Measurements from ENCODE around the gene MCTP1. TPM values are rescaled to one million over a fixed set of nuclear protein-coding genes. Genes with fewer than 3 reads are reported as not detected.

Gene MCTP1
- total and polyA plus RNA-seq, 10 of the 15 experiments (the other 5 are each of a cell fraction or from before 2014, with no cell fraction given) = 12.6 to 45.9 (median 18.8) TPM

- TF ChIP-seq RFX5 (IDR thresholded peaks at IDR 0.05; ENCODE audit: low read depth, low read length) (no peak), CBX3 (IDR thresholded peaks at IDR 0.05; ENCODE audit: borderline replicate concordance, low read depth) (no peak), POLR2A (IDR thresholded peaks at IDR 0.05; ENCODE audit: low read depth, low read length) (no peak), E2F4 (IDR thresholded peaks at IDR 0.05; ENCODE audit: low read depth, low read length) (no peak), IRF5 (IDR thresholded peaks at IDR 0.05; ENCODE audit: borderline replicate concordance) (no peak), NBN (IDR thresholded peaks at IDR 0.05) (no peak), MYC (IDR thresholded peaks at IDR 0.05; ENCODE audit: insufficient read depth, insufficient read length, insufficient replicate concordance, low read length, severe bottlenecking) (no peak), SIX5 (IDR thresholded peaks at IDR 0.05; ENCODE audit: low read depth, low read length, severe bottlenecking) (no peak), KAT2A (conservative IDR thresholded peaks at IDR 0.05; ENCODE audit: control insufficient read depth, low read depth, low read length) (no peak), ZNF622 (IDR thresholded peaks at IDR 0.05) (no peak), MEF2B (IDR thresholded peaks at IDR 0.05; ENCODE audit: partially characterized antibody, poor library complexity, severe bottlenecking) (no peak), SPI1 (IDR thresholded peaks at IDR 0.05; ENCODE audit: borderline replicate concordance, insufficient read depth, low read depth, low read length) (no peak), EP300 (IDR thresholded peaks at IDR 0.05; ENCODE audit: borderline replicate concordance in 1 of 2, control insufficient read depth in 1 of 2, low read depth in 2 of 2, low read length in 2 of 2) (peak in 1 of 2 experiments; percentile 32; a peak in 1 of 4 replicates), MLLT1 (IDR thresholded peaks at IDR 0.05) (no peak), MAX (IDR thresholded peaks at IDR 0.05; ENCODE audit: low read depth, low read length) (no peak), RELA (IDR thresholded peaks at IDR 0.05; ENCODE audit: borderline replicate concordance, partially characterized antibody) (no peak), ETV6 (conservative IDR thresholded peaks at IDR 0.05 in 1 of 2, IDR thresholded peaks at IDR 0.05 in 1 of 2; ENCODE audit: borderline replicate concordance in 1 of 2, low read depth in 1 of 2) (no peak), HSF1 (IDR thresholded peaks at IDR 0.05; ENCODE audit: low read depth, low read length) (no peak), EZH2 (IDR thresholded peaks at IDR 0.05; ENCODE audit: borderline replicate concordance, control insufficient read depth, low read depth, low read length) (no peak), CBFB (IDR thresholded peaks at IDR 0.05; ENCODE audit: low read depth) (no peak), CTCF (IDR thresholded peaks at IDR 0.05 in 2 of 3, conservative IDR thresholded peaks at IDR 0.05 in 1 of 3; ENCODE audit: control insufficient read depth in 2 of 3, extremely low read depth in 1 of 3, insufficient read depth in 1 of 3, low read depth in 3 of 3, low read length in 3 of 3) (no peak)
These were observed 255.1 kb downstream of the MCTP1 start (continued) for GRCh38 chr5:95029569-95030366.

All from GM12878 (cell line).